Stomach (tissue), 4 donors: ENCODE measurements around the gene FLVCR2.

Experiments used
- EP300 ChIP-seq: sonication (generic); formaldehyde crosslinking; IDR thresholded peaks from one replicate; pipeline ENCODE4 v1.6.1; 2017; ENCODE audit warnings: antibody characterized with exemption
- TF ChIP-seq, protein P1 (sequence below), 7 experiments: fragments of 450-650 bp in 4 of 7; fragments of 200-600 bp in 3 of 7; sonication (generic) in 3 of 7; IDR thresholded peaks; one replicate each; pipeline ENCODE4 v1.5.1; 2016 to 2019; ENCODE audit warnings: antibody characterized with exemption in 7 of 7, control low read depth in 2 of 7, mild to moderate bottlenecking in 1 of 7

GRCh38 chr14:75542588-75543091 lies 35.8 kb upstream of the FLVCR2 start:
- TF ChIP-seq, protein P1, sequence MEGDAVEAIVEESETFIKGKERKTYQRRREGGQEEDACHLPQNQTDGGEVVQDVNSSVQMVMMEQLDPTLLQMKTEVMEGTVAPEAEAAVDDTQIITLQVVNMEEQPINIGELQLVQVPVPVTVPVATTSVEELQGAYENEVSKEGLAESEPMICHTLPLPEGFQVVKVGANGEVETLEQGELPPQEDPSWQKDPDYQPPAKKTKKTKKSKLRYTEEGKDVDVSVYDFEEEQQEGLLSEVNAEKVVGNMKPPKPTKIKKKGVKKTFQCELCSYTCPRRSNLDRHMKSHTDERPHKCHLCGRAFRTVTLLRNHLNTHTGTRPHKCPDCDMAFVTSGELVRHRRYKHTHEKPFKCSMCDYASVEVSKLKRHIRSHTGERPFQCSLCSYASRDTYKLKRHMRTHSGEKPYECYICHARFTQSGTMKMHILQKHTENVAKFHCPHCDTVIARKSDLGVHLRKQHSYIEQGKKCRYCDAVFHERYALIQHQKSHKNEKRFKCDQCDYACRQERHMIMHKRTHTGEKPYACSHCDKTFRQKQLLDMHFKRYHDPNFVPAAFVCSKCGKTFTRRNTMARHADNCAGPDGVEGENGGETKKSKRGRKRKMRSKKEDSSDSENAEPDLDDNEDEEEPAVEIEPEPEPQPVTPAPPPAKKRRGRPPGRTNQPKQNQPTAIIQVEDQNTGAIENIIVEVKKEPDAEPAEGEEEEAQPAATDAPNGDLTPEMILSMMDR (IDR thresholded peaks at IDR 0.05), result no peak
- TF ChIP-seq EP300, result no peak
